Measurements from ENCODE around the gene MBOAT1.

Gene MBOAT1

DNA sequence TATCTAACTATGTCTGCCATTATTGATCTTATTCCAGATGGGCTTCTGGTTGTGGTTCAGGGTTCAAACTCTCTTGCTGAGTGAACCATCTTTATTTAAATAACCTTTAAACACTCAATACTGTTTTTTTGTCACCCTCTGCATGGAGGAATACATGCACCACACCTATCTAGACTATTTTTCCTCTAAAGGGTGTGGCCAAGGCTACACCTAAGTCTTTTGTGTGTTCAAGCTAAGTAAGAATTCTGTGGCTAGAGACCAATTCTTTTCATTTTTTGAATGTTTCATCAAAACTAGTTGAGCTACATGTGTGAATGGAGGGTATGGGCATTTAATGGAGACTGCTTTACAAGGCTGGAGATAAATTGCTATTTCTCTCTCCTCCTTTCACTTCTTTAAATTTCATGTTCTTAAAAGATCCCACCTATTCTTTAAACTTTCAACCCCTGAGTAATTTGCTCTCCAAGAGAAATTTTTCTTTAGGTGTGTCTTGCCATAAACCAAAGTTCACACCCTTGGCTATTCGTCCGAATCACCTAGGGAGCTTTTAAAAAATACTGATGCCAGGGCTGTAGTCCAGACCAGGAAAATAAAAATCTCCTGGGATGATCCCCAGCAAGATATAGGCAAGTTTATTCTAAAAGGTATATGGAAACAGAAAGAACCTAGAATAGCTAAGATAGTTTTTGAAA, 24.8 kb upstream of the MBOAT1 start:
- H3K27ac ChIP-seq: no peak overlapping the region
- H3K9ac ChIP-seq (ENCODE audit: insufficient read length): no peak overlapping the region
- H3K36me3 ChIP-seq (ENCODE audit: insufficient read depth, low read length): no peaks in the 10 kb centered on the region
- H3K9me3 ChIP-seq (ENCODE audit: low read depth, low read length): no peaks in the 10 kb centered on the region
- DNase-seq (ENCODE audit: low read depth, low spot score): no peak
- no peak overlapping the region for H3K4me3 ChIP-seq
- no peak for TF ChIP-seq POLR2AphosphoS5 (IDR thresholded peaks at IDR 0.05; ENCODE audit: borderline replicate concordance, low read depth, low read length)
- TF ChIP-seq EZH2 (IDR thresholded peaks at IDR 0.05): no peak
- no peak for TF ChIP-seq FOXP2 (optimal IDR thresholded peaks at IDR 0.05; ENCODE audit: control extremely low read depth, extremely low read length, insufficient read depth)

GRCh38 chr6:20236344-20236743, 24.1 kb upstream of the MBOAT1 start:
- H3K9me3 ChIP-seq (ENCODE audit: low read depth, low read length): no peaks in the 10 kb centered on the region
- no peak overlapping the region for H3K9ac ChIP-seq (ENCODE audit: insufficient read length)
- H3K4me3 ChIP-seq: no peak overlapping the region
- no peaks in the 10 kb centered on the region for H3K36me3 ChIP-seq (ENCODE audit: insufficient read depth, low read length)
- DNase-seq (ENCODE audit: low read depth, low spot score): no peak
- TF ChIP-seq POLR2AphosphoS5 (IDR thresholded peaks at IDR 0.05; ENCODE audit: borderline replicate concordance, low read depth, low read length) (no peak), EZH2 (IDR thresholded peaks at IDR 0.05) (no peak), FOXP2 (optimal IDR thresholded peaks at IDR 0.05; ENCODE audit: control extremely low read depth, extremely low read length, insufficient read depth) (no peak)
- no peak overlapping the region for H3K27ac ChIP-seq

DNA sequence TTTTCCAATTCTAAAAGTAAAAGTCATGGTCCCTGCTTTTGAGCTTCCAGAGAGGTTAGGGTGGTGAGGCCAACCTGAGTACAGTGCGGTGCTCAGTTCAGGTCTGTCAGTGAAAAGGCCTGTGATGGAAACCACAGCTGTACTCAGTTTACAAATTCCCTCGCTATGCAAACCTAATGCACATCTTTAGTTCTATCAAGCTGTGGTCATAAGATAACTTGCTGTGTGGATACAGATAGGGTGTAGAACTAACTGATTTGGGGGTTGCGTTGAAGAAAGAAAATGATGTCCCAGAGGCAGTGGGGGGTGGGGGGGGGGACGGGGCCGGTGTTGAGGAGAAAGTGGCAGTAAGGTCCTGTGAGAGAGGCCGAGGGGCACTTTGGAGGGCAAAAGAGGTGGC, 22.8 kb upstream of the MBOAT1 start:
- no peak overlapping the region for H3K9ac ChIP-seq (ENCODE audit: insufficient read length)

GRCh38 chr6:20234136-20234535, 21.9 kb upstream of the MBOAT1 start:
- TF ChIP-seq FOXP2 (optimal IDR thresholded peaks at IDR 0.05; ENCODE audit: control extremely low read depth, extremely low read length, insufficient read depth) (no peak), POLR2AphosphoS5 (IDR thresholded peaks at IDR 0.05; ENCODE audit: borderline replicate concordance, low read depth, low read length) (no peak)
- no peak overlapping the region for H3K27ac ChIP-seq

More for the DNA sequence above, 22.8 kb upstream of the MBOAT1 start:
- no peak for TF ChIP-seq FOXP2 (optimal IDR thresholded peaks at IDR 0.05; ENCODE audit: control extremely low read depth, extremely low read length, insufficient read depth)
- TF ChIP-seq EZH2 (IDR thresholded peaks at IDR 0.05): no peak
- no peak for DNase-seq (ENCODE audit: low read depth, low spot score)
- no peak overlapping the region for H3K4me3 ChIP-seq
- H3K27ac ChIP-seq: no peak overlapping the region
- no peaks in the 10 kb centered on the region for H3K36me3 ChIP-seq (ENCODE audit: insufficient read depth, low read length)
- H3K9me3 ChIP-seq (ENCODE audit: low read depth, low read length): no peaks in the 10 kb centered on the region

GRCh38 chr6:20233007-20233730, 20.9 kb upstream of the MBOAT1 start:
- H3K36me3 ChIP-seq (ENCODE audit: insufficient read depth, low read length): no peaks in the 10 kb centered on the region
- no peak for DNase-seq (ENCODE audit: low read depth, low spot score)
- H3K4me3 ChIP-seq: no peak overlapping the region
- TF ChIP-seq FOXP2 (optimal IDR thresholded peaks at IDR 0.05; ENCODE audit: control extremely low read depth, extremely low read length, insufficient read depth): no peak
- no peak for TF ChIP-seq EZH2 (IDR thresholded peaks at IDR 0.05)
- TF ChIP-seq POLR2AphosphoS5 (IDR thresholded peaks at IDR 0.05; ENCODE audit: borderline replicate concordance, low read depth, low read length): no peak
- H3K9me3 ChIP-seq (ENCODE audit: low read depth, low read length): no peaks in the 10 kb centered on the region
- no peak overlapping the region for H3K9ac ChIP-seq (ENCODE audit: insufficient read length)
- no peak overlapping the region for H3K27ac ChIP-seq

More at GRCh38 chr6:20234136-20234535, 21.9 kb upstream of the MBOAT1 start:
- no peak for DNase-seq (ENCODE audit: low read depth, low spot score)
- Histone ChIP-seq H3K9ac (ENCODE audit: insufficient read length) (no peak overlapping the region), H3K9me3 (ENCODE audit: low read depth, low read length) (no peaks in the 10 kb centered on the region), H3K36me3 (ENCODE audit: insufficient read depth, low read length) (no peaks in the 10 kb centered on the region), H3K4me3 (no peak overlapping the region)

DNA sequence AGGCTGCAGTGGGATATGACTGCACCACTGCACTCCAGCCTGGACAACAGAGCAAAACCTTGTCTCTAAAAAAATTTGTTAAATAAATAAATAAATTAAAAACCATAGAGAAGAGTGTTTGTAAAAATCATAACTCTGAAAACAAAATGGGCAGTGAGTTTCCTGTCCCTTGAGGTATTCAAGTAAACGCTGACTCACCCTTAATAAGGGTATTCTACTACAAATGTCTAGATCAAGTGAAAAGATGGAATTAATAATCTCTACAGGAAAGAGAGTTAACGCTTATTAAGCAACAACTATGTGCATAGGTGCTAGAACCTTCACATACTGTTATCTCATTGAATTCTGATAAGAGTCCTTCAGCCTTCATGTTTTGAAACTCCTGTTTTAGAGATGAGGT, 19.9 kb upstream of the MBOAT1 start:
- DNase-seq (ENCODE audit: low read depth, low spot score): no peak
- no peak for TF ChIP-seq FOXP2 (optimal IDR thresholded peaks at IDR 0.05; ENCODE audit: control extremely low read depth, extremely low read length, insufficient read depth)
- no peak for TF ChIP-seq EZH2 (IDR thresholded peaks at IDR 0.05)
- no peak for TF ChIP-seq POLR2AphosphoS5 (IDR thresholded peaks at IDR 0.05; ENCODE audit: borderline replicate concordance, low read depth, low read length)
- H3K9ac ChIP-seq (ENCODE audit: insufficient read length): no peak overlapping the region

DNA sequence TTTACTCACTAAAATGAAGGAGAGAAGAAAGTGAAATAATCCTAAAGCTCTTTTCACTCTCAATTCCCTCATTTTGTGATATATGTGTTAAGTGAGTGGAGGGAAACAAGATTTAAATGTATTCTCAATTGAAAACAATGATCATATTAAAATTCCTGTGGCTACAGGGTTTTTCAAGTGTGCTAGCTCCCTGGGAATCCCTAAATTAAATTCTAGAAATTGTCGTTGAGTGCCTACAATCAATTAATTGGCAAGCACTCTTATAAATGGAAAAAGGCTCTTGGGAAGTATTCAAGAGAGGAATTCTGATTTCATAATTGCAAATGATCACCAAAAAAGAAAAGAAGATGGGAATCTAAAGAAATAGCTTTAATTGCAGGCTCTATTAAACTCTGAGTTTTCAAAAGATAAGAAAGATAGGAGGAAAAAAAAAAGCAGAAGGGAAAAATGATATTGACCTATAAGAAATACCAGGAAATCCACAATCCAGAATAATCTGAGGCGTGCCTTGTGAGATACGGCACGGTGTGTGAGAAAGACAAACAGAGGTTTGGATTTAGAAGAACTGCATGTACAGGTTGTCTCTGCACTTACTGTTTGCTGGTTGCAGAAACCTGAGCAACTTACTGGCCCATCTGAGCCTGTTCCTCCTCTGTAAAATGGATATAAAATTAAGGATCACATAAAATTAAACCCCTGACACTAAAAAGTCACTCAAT, 18.3 kb upstream of the MBOAT1 start:
- Histone ChIP-seq H3K4me3 (no peak overlapping the region), H3K36me3 (ENCODE audit: insufficient read depth, low read length) (no peaks in the 10 kb centered on the region), H3K9ac (ENCODE audit: insufficient read length) (no peak overlapping the region), H3K9me3 (ENCODE audit: low read depth, low read length) (no peaks in the 10 kb centered on the region), H3K27ac (no peak overlapping the region)
- DNase-seq (ENCODE audit: low read depth, low spot score): no peak
- no peak for TF ChIP-seq POLR2AphosphoS5 (IDR thresholded peaks at IDR 0.05; ENCODE audit: borderline replicate concordance, low read depth, low read length)
- no peak for TF ChIP-seq EZH2 (IDR thresholded peaks at IDR 0.05)
- no peak for TF ChIP-seq FOXP2 (optimal IDR thresholded peaks at IDR 0.05; ENCODE audit: control extremely low read depth, extremely low read length, insufficient read depth)

More for the DNA sequence above, 19.9 kb upstream of the MBOAT1 start:
- Histone ChIP-seq H3K4me3 (no peak overlapping the region), H3K36me3 (ENCODE audit: insufficient read depth, low read length) (no peaks in the 10 kb centered on the region), H3K27ac (no peak overlapping the region), H3K9me3 (ENCODE audit: low read depth, low read length) (no peaks in the 10 kb centered on the region)

DNA sequence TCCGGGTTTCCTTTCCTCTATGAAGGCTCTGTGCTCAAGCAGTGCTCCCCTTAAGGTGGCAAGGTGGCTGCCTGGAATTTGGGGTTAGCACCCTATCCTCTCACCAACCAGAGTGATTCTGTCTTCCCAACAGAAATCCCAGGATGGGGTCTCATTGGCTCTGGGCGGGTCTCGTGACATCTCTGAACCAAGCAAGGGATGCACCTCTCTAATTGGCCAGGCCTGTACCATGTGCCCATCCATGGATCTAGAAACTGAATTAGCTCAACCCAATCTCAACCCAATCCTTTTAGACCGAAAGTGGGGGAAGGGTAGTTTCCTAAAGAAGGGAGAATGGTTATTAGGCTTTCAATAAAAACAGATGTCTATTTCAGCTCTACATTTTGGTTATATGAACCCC, 17.6 kb upstream of the MBOAT1 start:
- no peak for DNase-seq (ENCODE audit: low read depth, low spot score)
- H3K36me3 ChIP-seq (ENCODE audit: insufficient read depth, low read length): no peaks in the 10 kb centered on the region
- H3K4me3 ChIP-seq: no peak overlapping the region
- H3K27ac ChIP-seq: no peak overlapping the region
- TF ChIP-seq POLR2AphosphoS5 (IDR thresholded peaks at IDR 0.05; ENCODE audit: borderline replicate concordance, low read depth, low read length) (no peak), EZH2 (IDR thresholded peaks at IDR 0.05) (no peak), FOXP2 (optimal IDR thresholded peaks at IDR 0.05; ENCODE audit: control extremely low read depth, extremely low read length, insufficient read depth) (no peak)
- H3K9ac ChIP-seq (ENCODE audit: insufficient read length): no peak overlapping the region
- no peaks in the 10 kb centered on the region for H3K9me3 ChIP-seq (ENCODE audit: low read depth, low read length)
